HEK293 (cell line): ENCODE measurements around the gene STXBP4.
A peak's percentile ranks its signal among the peaks of the same experiment; 100 is the strongest.

Experiments used
- CTCF ChIP-seq: fragments of 450-650 bp; formaldehyde crosslinking; IDR thresholded peaks from 2 replicates; pipeline ENCODE4 v1.5.1; 2016; ENCODE audit warnings: missing biosample characterization, missing genetic modification characterization
- PATZ1 ChIP-seq: fragments of 450-650 bp; formaldehyde crosslinking; IDR thresholded peaks from 2 replicates; pipeline ENCODE4 v1.5.1; 2016; ENCODE audit warnings: missing biosample characterization, missing genetic modification characterization
- PRDM10 ChIP-seq: fragments of 450-650 bp; formaldehyde crosslinking; IDR thresholded peaks from 2 replicates; pipeline ENCODE4 v1.5.1; 2016; ENCODE audit warnings: missing biosample characterization, missing genetic modification characterization
- SALL2 ChIP-seq: fragments of 450-650 bp; formaldehyde crosslinking; IDR thresholded peaks from 2 replicates; pipeline ENCODE4 v1.5.0; 2017; ENCODE audit warnings: missing biosample characterization, mild to moderate bottlenecking, missing genetic modification characterization, borderline replicate concordance
- SCRT2 ChIP-seq: fragments of 450-650 bp; formaldehyde crosslinking; IDR thresholded peaks from 2 replicates; pipeline ENCODE4 v1.5.1; 2016; ENCODE audit warnings: missing biosample characterization, missing genetic modification characterization
- TCF7L2 ChIP-seq: IDR thresholded peaks from 2 replicates; pipeline ENCODE4 v1.6.1; 2011; ENCODE audit warnings: low read depth, mild to moderate bottlenecking, inconsistent platforms, low read length, moderate library complexity, borderline replicate concordance
- ZFP69B ChIP-seq: fragments of 450-650 bp; formaldehyde crosslinking; IDR thresholded peaks from 2 replicates; pipeline ENCODE4 v1.5.1; 2016; ENCODE audit warnings: missing biosample characterization, missing genetic modification characterization
- ZNF114 ChIP-seq: fragments of 450-650 bp; formaldehyde crosslinking; IDR thresholded peaks from 2 replicates; pipeline ENCODE4 v1.5.0; 2017; ENCODE audit warnings: missing biosample characterization, missing genetic modification characterization
- ZNF211 ChIP-seq: fragments of 450-650 bp; formaldehyde crosslinking; IDR thresholded peaks from 2 replicates; pipeline ENCODE4 v1.5.1; 2016; ENCODE audit warnings: low read depth, missing biosample characterization, missing genetic modification characterization
- ZNF354C ChIP-seq: fragments of 450-650 bp; formaldehyde crosslinking; IDR thresholded peaks from 2 replicates; pipeline ENCODE4 v1.5.1; 2016; ENCODE audit warnings: missing biosample characterization, missing genetic modification characterization, low read depth, borderline replicate concordance
- ZNF362 ChIP-seq: fragments of 450-650 bp; formaldehyde crosslinking; IDR thresholded peaks from 2 replicates; pipeline ENCODE4 v1.5.1; 2016; ENCODE audit warnings: missing biosample characterization, missing genetic modification characterization
- ZNF473 ChIP-seq: fragments of 450-650 bp; formaldehyde crosslinking; IDR thresholded peaks from 2 replicates; pipeline ENCODE4 v1.5.1; 2017; ENCODE audit warnings: missing biosample characterization, missing genetic modification characterization
- ZNF544 ChIP-seq: fragments of 450-650 bp; formaldehyde crosslinking; IDR thresholded peaks from 2 replicates; pipeline ENCODE4 v1.5.0; 2017; ENCODE audit warnings: missing biosample characterization, missing genetic modification characterization
- ZSCAN18 ChIP-seq: fragments of 450-650 bp; formaldehyde crosslinking; IDR thresholded peaks from 2 replicates; pipeline ENCODE4 v1.5.1; 2016; ENCODE audit warnings: missing biosample characterization, missing genetic modification characterization

- TF ChIP-seq PRDM10 (tag by site-specific recombination) (no peak), ZNF362 (no peak), CTCF (tag by site-specific recombination) (peak; percentile 86), ZNF544 (tag by site-specific recombination) (no peak), ZNF114 (tag by site-specific recombination) (no peak), ZNF354C (tag by site-specific recombination) (no peak), PATZ1 (tag by site-specific recombination) (peak; percentile 39; the same call in 1 of the 2 replicates), ZFP69B (tag by site-specific recombination) (no peak), ZNF473 (no peak), ZSCAN18 (tag by site-specific recombination) (no peak), SALL2 (no peak), TCF7L2 (no peak), SCRT2 (tag by site-specific recombination) (peak; percentile 99), ZNF211 (tag by site-specific recombination) (no peak)
Measured at GRCh38 chr17:54968262-54968987, at the start of gene STXBP4, which contains the start of gene COX11.
